ENCODE results near the gene COBLL1.

The COBLL1 gene

GRCh38 chr2:164754157-164755093 lies 87.2 kb downstream of the COBLL1 start:
- TF ChIP-seq ZNF274 (IDR thresholded peaks at IDR 0.05; ENCODE audit: low read depth, low read length): no peak
- no peak overlapping the region for H3K4me3 ChIP-seq (ENCODE audit: low read length)

- no peak for TF ChIP-seq ZNF274 (IDR thresholded peaks at IDR 0.05; ENCODE audit: low read depth, low read length)
- no peak overlapping the region for H3K4me3 ChIP-seq (ENCODE audit: low read length)
Observed at GRCh38 chr2:164752956-164753355, 88.7 kb downstream of the COBLL1 start.

GRCh38 chr2:164747783-164748433 lies 93.7 kb downstream of the COBLL1 start:
- H3K4me3 ChIP-seq (ENCODE audit: low read length): no peak overlapping the region
- TF ChIP-seq ZNF274 (IDR thresholded peaks at IDR 0.05; ENCODE audit: low read depth, low read length): no peak

- TF ChIP-seq ZNF274 (IDR thresholded peaks at IDR 0.05; ENCODE audit: low read depth, low read length): no peak
- H3K4me3 ChIP-seq (ENCODE audit: low read length): no peak overlapping the region
Observed at GRCh38 chr2:164747140-164747539, 94.5 kb downstream of the COBLL1 start.

GRCh38 chr2:164746713-164747112 lies 94.9 kb downstream of the COBLL1 start:
- no peak overlapping the region for H3K4me3 ChIP-seq (ENCODE audit: low read length)
- TF ChIP-seq ZNF274 (IDR thresholded peaks at IDR 0.05; ENCODE audit: low read depth, low read length): no peak

GRCh38 chr2:164745012-164745797 lies 96.4 kb downstream of the COBLL1 start:
- H3K4me3 ChIP-seq (ENCODE audit: low read length): no peak overlapping the region
- TF ChIP-seq ZNF274 (IDR thresholded peaks at IDR 0.05; ENCODE audit: low read depth, low read length): no peak

GRCh38 chr2:164742738-164743317 lies 98.8 kb downstream of the COBLL1 start:
- H3K4me3 ChIP-seq (ENCODE audit: low read length): no peak overlapping the region
- TF ChIP-seq ZNF274 (IDR thresholded peaks at IDR 0.05; ENCODE audit: low read depth, low read length): no peak

GRCh38 chr2:164739966-164740365 lies 101.7 kb downstream of the COBLL1 start:
- no peak for TF ChIP-seq ZNF274 (IDR thresholded peaks at IDR 0.05; ENCODE audit: low read depth, low read length)

GRCh38 chr2:164737612-164738081 lies 104.0 kb downstream of the COBLL1 start:
- TF ChIP-seq ZNF274 (IDR thresholded peaks at IDR 0.05; ENCODE audit: low read depth, low read length): no peak

More at GRCh38 chr2:164739966-164740365, 101.7 kb downstream of the COBLL1 start:
- no peak overlapping the region for H3K4me3 ChIP-seq (ENCODE audit: low read length)

GRCh38 chr2:164735309-164735919 lies 106.2 kb downstream of the COBLL1 start:
- no peak overlapping the region for H3K4me3 ChIP-seq (ENCODE audit: low read length)
- no peak for TF ChIP-seq ZNF274 (IDR thresholded peaks at IDR 0.05; ENCODE audit: low read depth, low read length)

More at GRCh38 chr2:164737612-164738081, 104.0 kb downstream of the COBLL1 start:
- no peak overlapping the region for H3K4me3 ChIP-seq (ENCODE audit: low read length)

GRCh38 chr2:164734196-164734595 lies 107.4 kb downstream of the COBLL1 start:
- TF ChIP-seq ZNF274 (IDR thresholded peaks at IDR 0.05; ENCODE audit: low read depth, low read length): no peak
- no peak overlapping the region for H3K4me3 ChIP-seq (ENCODE audit: low read length)

GRCh38 chr2:164725542-164725941 lies 116.1 kb downstream of the COBLL1 start:
- H3K4me3 ChIP-seq (ENCODE audit: low read length): no peak overlapping the region
- no peak for TF ChIP-seq ZNF274 (IDR thresholded peaks at IDR 0.05; ENCODE audit: low read depth, low read length)

GRCh38 chr2:164722616-164723338 lies 118.8 kb downstream of the COBLL1 start:
- H3K4me3 ChIP-seq (ENCODE audit: low read length): no peak overlapping the region
- no peak for TF ChIP-seq ZNF274 (IDR thresholded peaks at IDR 0.05; ENCODE audit: low read depth, low read length)

Measured in GM08714 (cell line).